ENCODE results near the gene DAPK1.
"Not testable (repeated sequence)": the region's sequence is repeated elsewhere in the genome, so short reads cannot be mapped to it uniquely, and the experiment has no call there.

DAPK1 gene

GRCh38 chr9:87548159-87548558 lies 50.5 kb downstream of the DAPK1 start:
- no peak for DNase-seq

GRCh38 chr9:87549088-87549487 lies 51.4 kb downstream of the DAPK1 start:
- not testable (repeated sequence) for DNase-seq

GRCh38 chr9:87549791-87550190 lies 52.1 kb downstream of the DAPK1 start:
- no peak for DNase-seq

GRCh38 chr9:87550253-87550954 lies 52.7 kb downstream of the DAPK1 start:
- no peak for DNase-seq

GRCh38 chr9:87551772-87552217 lies 54.1 kb downstream of the DAPK1 start:
- DNase-seq: no peak

GRCh38 chr9:87554171-87554910 lies 56.7 kb downstream of the DAPK1 start:
- no peak for DNase-seq

- DNase-seq: no peak
Measured at GRCh38 chr9:87554976-87555375, 57.3 kb downstream of the DAPK1 start.

GRCh38 chr9:87556039-87556438 lies 58.4 kb downstream of the DAPK1 start:
- DNase-seq: peak; percentile 31

- no peak for DNase-seq
Measured at GRCh38 chr9:87556821-87557220, 59.2 kb downstream of the DAPK1 start.

- peak; percentile 44 for DNase-seq
Measured at GRCh38 chr9:87557996-87558395, 60.3 kb downstream of the DAPK1 start.

- DNase-seq: no peak
Measured at GRCh38 chr9:87558606-87559190, 61.0 kb downstream of the DAPK1 start.

- no peak for DNase-seq
Measured at GRCh38 chr9:87562062-87562461, 64.4 kb downstream of the DAPK1 start.

- no peak for DNase-seq
Measured at GRCh38 chr9:87562530-87563170, 65.0 kb downstream of the DAPK1 start.

- no peak for DNase-seq
Measured at GRCh38 chr9:87564111-87564510, 66.4 kb downstream of the DAPK1 start.

GRCh38 chr9:87564791-87565241 lies 67.1 kb downstream of the DAPK1 start:
- no peak for DNase-seq

GRCh38 chr9:87567001-87567400 lies 69.3 kb downstream of the DAPK1 start:
- no peak for DNase-seq

GRCh38 chr9:87567571-87567970 lies 69.9 kb downstream of the DAPK1 start:
- DNase-seq: no peak

- no peak for DNase-seq
Measured at GRCh38 chr9:87567983-87568382, 70.3 kb downstream of the DAPK1 start.

GRCh38 chr9:87568401-87568800 lies 70.7 kb downstream of the DAPK1 start:
- DNase-seq: no peak

GRCh38 chr9:87569008-87569509 lies 71.4 kb downstream of the DAPK1 start:
- no peak for DNase-seq

- no peak for DNase-seq
Measured at GRCh38 chr9:87569518-87569917, 71.9 kb downstream of the DAPK1 start.

GRCh38 chr9:87570000-87570908 lies 72.6 kb downstream of the DAPK1 start:
- no peak for DNase-seq
